ENCODE results near the gene CDYL2. TPM values are rescaled to one million over a fixed set of nuclear protein-coding genes. Genes with fewer than 3 reads are reported as not detected.
"Not testable (repeated sequence)": the region's sequence is repeated elsewhere in the genome, so short reads cannot be mapped to it uniquely, and the experiment has no call there.

CDYL2 gene
- total RNA-seq, 6 experiments from 2014 or later = 15.4 to 22.5 (median 20.6) TPM

DNA sequence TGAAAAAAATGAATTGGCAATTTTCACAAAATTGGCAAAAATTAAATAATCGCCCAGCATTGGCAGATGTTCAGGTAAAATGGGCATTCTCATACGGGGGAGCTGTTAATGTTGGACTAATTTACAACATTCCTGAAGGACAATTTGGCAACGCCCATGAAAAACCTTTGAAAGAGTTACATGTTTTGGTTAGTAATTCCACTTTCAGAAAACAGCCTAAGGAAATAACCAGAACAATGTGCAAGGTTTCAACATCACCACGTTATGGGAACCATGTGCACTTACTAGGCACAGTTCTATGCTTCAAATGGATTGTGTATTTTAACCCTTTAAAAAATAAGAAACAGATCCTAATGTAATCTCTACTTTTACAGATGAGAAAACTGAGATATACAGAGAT, 62.7 kb downstream of the CDYL2 start:
- DNase-seq = no peak
- H3K4me3 Mint-ChIP-seq = no peak overlapping the region
- no peaks in the 10 kb centered on the region for H3K27me3 Mint-ChIP-seq (ENCODE audit: insufficient read depth)
- H3K4me1 Mint-ChIP-seq (ENCODE audit: low read depth) = peaks cover 23% of the 10 kb centered on the region
- H3K36me3 Mint-ChIP-seq (ENCODE audit: low read depth) = peaks cover 32% of the 10 kb centered on the region
- no peak overlapping the region for H3K27ac Mint-ChIP-seq
- H3K9me3 Mint-ChIP-seq = peaks cover 13% of the 10 kb centered on the region
- TF ChIP-seq, protein P1, sequence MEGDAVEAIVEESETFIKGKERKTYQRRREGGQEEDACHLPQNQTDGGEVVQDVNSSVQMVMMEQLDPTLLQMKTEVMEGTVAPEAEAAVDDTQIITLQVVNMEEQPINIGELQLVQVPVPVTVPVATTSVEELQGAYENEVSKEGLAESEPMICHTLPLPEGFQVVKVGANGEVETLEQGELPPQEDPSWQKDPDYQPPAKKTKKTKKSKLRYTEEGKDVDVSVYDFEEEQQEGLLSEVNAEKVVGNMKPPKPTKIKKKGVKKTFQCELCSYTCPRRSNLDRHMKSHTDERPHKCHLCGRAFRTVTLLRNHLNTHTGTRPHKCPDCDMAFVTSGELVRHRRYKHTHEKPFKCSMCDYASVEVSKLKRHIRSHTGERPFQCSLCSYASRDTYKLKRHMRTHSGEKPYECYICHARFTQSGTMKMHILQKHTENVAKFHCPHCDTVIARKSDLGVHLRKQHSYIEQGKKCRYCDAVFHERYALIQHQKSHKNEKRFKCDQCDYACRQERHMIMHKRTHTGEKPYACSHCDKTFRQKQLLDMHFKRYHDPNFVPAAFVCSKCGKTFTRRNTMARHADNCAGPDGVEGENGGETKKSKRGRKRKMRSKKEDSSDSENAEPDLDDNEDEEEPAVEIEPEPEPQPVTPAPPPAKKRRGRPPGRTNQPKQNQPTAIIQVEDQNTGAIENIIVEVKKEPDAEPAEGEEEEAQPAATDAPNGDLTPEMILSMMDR (IDR thresholded peaks at IDR 0.05) = no peak

DNA sequence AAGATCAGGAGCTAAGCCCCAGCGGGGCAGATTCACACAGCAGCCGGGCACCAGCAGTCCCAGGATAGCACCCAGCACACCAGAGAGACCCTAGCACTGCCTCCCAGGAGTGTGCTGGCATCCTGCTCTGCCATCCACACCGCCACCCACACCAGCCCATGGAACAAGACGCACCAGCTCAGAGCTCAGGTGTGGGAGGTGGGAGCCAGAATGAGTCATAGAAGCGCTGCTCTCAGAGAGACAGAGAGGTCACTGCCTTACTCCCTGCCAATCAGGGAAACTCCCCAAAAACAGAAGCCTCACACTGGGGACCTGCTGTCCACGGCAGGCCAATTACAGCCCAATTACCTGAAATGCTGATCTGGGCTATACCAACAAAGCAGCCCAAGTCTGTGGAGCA, 64.9 kb downstream of the CDYL2 start:
- H3K9me3 Mint-ChIP-seq = peaks cover 13% of the 10 kb centered on the region

DNA sequence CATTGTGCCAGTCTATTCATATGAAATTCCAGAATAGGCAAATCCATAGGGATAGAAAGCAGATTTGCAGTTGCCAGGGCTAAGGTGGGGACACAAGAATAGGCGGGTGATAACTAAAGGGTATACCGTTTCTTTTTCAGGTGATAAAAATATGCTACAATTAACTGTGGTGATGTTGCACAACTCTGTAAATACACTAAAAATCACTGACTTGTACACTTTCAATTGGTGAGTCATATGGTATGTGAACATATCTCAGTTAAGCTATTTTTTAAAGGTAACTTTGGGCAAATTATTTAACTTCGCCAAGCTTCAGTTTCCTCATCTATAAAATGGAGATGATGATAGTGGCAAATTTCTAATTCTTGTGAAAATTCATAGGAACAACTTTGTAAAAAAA, 65.9 kb downstream of the CDYL2 start:
- Mint-ChIP-seq H3K36me3 (ENCODE audit: low read depth) (peaks cover 32% of the 10 kb centered on the region), H3K27ac (no peak overlapping the region), H3K4me1 (ENCODE audit: low read depth) (peaks cover 14% of the 10 kb centered on the region), H3K27me3 (ENCODE audit: insufficient read depth) (no peaks in the 10 kb centered on the region), H3K9me3 (peaks cover 13% of the 10 kb centered on the region), H3K4me3 (no peak overlapping the region)
- no peak for DNase-seq
- TF ChIP-seq, protein P1 (IDR thresholded peaks at IDR 0.05) = no peak

More for the DNA sequence above, 64.9 kb downstream of the CDYL2 start:
- H3K4me1 Mint-ChIP-seq (ENCODE audit: low read depth) = peaks cover 17% of the 10 kb centered on the region
- no peak overlapping the region for H3K4me3 Mint-ChIP-seq
- no peak for DNase-seq
- no peaks in the 10 kb centered on the region for H3K27me3 Mint-ChIP-seq (ENCODE audit: insufficient read depth)
- TF ChIP-seq, protein P1 (IDR thresholded peaks at IDR 0.05) = no peak
- no peak overlapping the region; the same call in 1 of the 2 replicates for H3K27ac Mint-ChIP-seq
- H3K36me3 Mint-ChIP-seq (ENCODE audit: low read depth) = peaks cover 32% of the 10 kb centered on the region

DNA sequence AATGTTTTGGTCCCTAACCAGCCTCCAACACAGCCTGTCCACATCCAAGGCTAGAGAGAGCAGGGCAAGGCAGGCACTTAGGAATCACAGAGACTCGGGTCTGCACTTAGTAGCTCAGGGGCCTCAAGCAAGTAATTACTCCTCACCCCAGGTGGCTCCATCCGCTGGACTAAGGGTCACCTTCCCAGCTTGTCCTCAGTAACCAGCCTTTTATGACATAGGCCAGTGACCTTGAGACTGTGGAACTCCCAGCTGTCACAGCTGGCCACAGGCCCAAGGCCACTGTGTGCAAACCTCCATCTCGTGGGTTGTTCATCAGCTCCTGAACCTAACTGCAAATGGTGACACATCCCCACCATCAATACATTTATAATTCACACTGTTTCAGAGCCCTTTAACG, 68.6 kb downstream of the CDYL2 start:
- Mint-ChIP-seq H3K9me3 (peaks cover 27% of the 10 kb centered on the region), H3K27me3 (ENCODE audit: insufficient read depth) (no peaks in the 10 kb centered on the region), H3K4me3 (no peak overlapping the region), H3K36me3 (ENCODE audit: low read depth) (peaks cover 33% of the 10 kb centered on the region), H3K27ac (no peak overlapping the region), H3K4me1 (ENCODE audit: low read depth) (peaks cover 20% of the 10 kb centered on the region)
- TF ChIP-seq, protein P1 (IDR thresholded peaks at IDR 0.05) = no peak
- DNase-seq = no peak

DNA sequence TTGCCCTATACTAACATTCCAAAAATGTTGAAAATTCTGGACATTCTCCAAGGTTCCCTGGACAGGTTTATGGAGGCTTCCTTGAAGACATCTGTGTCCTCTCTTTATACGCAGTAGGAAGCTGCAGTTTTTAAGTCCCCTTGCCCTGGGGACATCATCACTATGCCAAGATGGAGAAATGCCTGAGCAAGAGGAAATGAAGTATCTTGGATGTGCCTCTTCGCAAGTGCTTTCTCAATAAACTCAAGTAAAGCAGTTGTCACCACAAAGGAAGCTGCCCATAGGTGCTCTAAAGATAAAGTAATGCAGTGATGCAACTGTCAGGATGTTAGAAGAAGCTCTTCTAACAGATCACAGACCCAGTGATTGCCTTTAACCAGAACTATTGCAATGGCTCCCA, 71.0 kb downstream of the CDYL2 start:
- Mint-ChIP-seq H3K4me3 (no peak overlapping the region), H3K27me3 (ENCODE audit: insufficient read depth) (no peaks in the 10 kb centered on the region), H3K9me3 (peaks cover 15% of the 10 kb centered on the region), H3K4me1 (ENCODE audit: low read depth) (peaks cover 13% of the 10 kb centered on the region), H3K36me3 (ENCODE audit: low read depth) (peaks cover 14% of the 10 kb centered on the region), H3K27ac (no peak overlapping the region; the same call in 1 of the 2 replicates)
- DNase-seq = no peak
- TF ChIP-seq, protein P1 (IDR thresholded peaks at IDR 0.05) = no peak

DNA sequence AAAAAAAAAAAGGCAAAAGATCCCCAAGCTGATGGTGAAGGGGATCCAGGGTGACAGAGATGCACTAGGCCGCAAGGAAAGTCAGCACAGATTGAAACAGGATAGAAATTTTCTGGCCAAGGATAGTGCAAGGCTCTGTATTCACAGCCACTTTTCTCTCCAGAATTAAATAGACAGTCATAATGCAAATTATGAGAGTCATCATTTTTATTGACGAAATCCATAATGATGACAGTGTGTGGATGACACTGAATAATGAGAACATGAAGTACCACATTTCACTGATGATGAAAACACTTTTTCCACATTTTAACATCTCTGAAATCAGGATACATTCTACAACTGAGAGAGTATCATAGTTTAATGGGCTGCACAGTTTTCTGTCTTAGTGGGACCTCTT, 72.5 kb downstream of the CDYL2 start:
- Mint-ChIP-seq H3K4me1 (ENCODE audit: low read depth) (peaks cover 11% of the 10 kb centered on the region), H3K9me3 (peaks cover 15% of the 10 kb centered on the region), H3K36me3 (ENCODE audit: low read depth) (peaks cover 14% of the 10 kb centered on the region), H3K4me3 (no peak overlapping the region), H3K27me3 (ENCODE audit: insufficient read depth) (no peaks in the 10 kb centered on the region), H3K27ac (no peak overlapping the region)
- no peak for DNase-seq
- TF ChIP-seq, protein P1 (IDR thresholded peaks at IDR 0.05) = no peak

DNA sequence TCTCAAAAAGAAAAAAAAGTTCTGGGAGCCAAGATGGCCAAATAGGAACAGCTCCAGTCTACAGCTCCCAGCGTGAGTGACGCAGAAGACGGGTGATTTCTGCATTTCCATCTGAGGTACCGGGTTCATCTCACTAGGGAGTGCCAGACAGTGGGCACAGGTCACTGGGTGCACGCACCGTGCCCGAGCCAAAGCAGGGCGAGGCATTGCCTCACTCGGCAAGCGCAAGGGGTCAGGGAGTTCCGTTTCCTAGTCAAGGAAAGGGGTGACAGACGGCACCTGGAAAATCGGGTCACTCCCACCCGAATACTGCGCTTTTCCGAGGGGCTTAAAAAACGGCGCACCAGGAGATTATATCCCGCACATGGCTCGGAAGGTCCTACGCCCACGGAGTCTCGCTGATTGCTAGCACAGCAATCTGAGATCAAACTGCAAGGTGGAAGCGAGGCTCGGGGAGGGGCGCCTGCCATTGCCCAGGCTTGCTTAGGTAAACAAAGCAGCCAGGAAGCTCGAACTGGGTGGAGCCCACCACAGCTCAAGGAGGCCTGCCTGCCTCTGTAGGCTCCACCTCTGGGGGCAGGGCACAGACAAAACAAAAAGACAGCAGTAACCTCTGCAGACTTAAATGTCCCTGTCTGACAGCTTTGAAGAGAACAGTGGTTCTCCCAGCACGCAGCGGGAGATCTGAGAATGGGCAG, 77.2 kb downstream of the CDYL2 start:
- not testable (repeated sequence) for DNase-seq; H3K4me1 Mint-ChIP-seq (ENCODE audit: low read depth); H3K27ac Mint-ChIP-seq; H3K4me3 Mint-ChIP-seq; H3K27me3 Mint-ChIP-seq (ENCODE audit: insufficient read depth)
- Mint-ChIP-seq H3K9me3 (peaks cover 19% of the 10 kb centered on the region), H3K36me3 (ENCODE audit: low read depth) (peaks cover 14% of the 10 kb centered on the region)

All from HFFc6 (cell line).